Loucy (cell line): Measurements from ENCODE around the gene PFDN1.

Experiments used
- H2AFZ ChIP-seq: fragments of 200-600 bp; sonication (generic); 2 replicates; pipeline ENCODE4 v1.6.0; 2016; ENCODE audit warnings: antibody characterized with exemption, mild to moderate bottlenecking, low read length, moderate library complexity
- H3F3A ChIP-seq: fragments of 200-600 bp; 2 replicates; pipeline ENCODE4 v1.6.0; 2016; ENCODE audit warnings: antibody characterized with exemption, low read depth, mild to moderate bottlenecking
- H3K27me3 ChIP-seq: fragments of 200-600 bp; sonication (generic); 2 replicates; pipeline ENCODE4 v1.6.1; 2014; ENCODE audit warnings: low read length, mild to moderate bottlenecking; ENCODE audit not compliant: insufficient read depth, poor library complexity, severe bottlenecking
- H3K36me3 ChIP-seq: fragments of 200-600 bp; sonication (generic); 2 replicates; pipeline ENCODE4 v1.6.1; 2016; ENCODE audit warnings: low read length; ENCODE audit not compliant: insufficient read depth
- H3K4me1 ChIP-seq: fragments of 200-600 bp; sonication (generic); 2 replicates; pipeline ENCODE4 v1.5.1; 2014; ENCODE audit warnings: low read length, mild to moderate bottlenecking; ENCODE audit not compliant: insufficient read depth, poor library complexity, severe bottlenecking
- H3K4me2 ChIP-seq: fragments of 200-600 bp; sonication (generic); 2 replicates; pipeline ENCODE4 v1.6.0; 2014; ENCODE audit warnings: antibody characterized with exemption, low read length, low read depth, mild to moderate bottlenecking; ENCODE audit not compliant: poor library complexity, severe bottlenecking
- H3K4me3 ChIP-seq: fragments of 200-600 bp; sonication (generic); 2 replicates; pipeline ENCODE4 v1.5.1; 2014; ENCODE audit warnings: low read length, mild to moderate bottlenecking, mixed read lengths; ENCODE audit not compliant: poor library complexity, severe bottlenecking
- H3K79me2 ChIP-seq: fragments of 200-600 bp; sonication (generic); 2 replicates; pipeline ENCODE4 v1.6.1; 2014; ENCODE audit warnings: low read length; ENCODE audit not compliant: insufficient read depth
- H3K9ac ChIP-seq: fragments of 200-600 bp; sonication (generic); 2 replicates; pipeline ENCODE4 v1.6.0; 2014; ENCODE audit warnings: mild to moderate bottlenecking, low read depth, low read length, moderate library complexity; ENCODE audit not compliant: poor library complexity, severe bottlenecking
- H3K9me2 ChIP-seq: fragments of 200-600 bp; sonication (generic); replicated peaks from 2 replicates; pipeline ENCODE4 v1.6.1; 2016; ENCODE audit warnings: low read depth, low read length, mixed read lengths
- H3K9me3 ChIP-seq: fragments of 200-600 bp; sonication (generic); 2 replicates; pipeline ENCODE4 v1.6.1; 2014; ENCODE audit warnings: mild to moderate bottlenecking, antibody characterized with exemption, low read length, low read depth; ENCODE audit not compliant: insufficient read depth
- H4K20me1 ChIP-seq: fragments of 200-600 bp; sonication (generic); 2 replicates; pipeline ENCODE4 v1.6.0; 2014; ENCODE audit warnings: antibody characterized with exemption, low read length, mild to moderate bottlenecking; ENCODE audit not compliant: insufficient read depth, poor library complexity, severe bottlenecking
- CTCF ChIP-seq: fragments of 200-600 bp; sonication (generic); conservative IDR thresholded peaks from 2 replicates; pipeline ENCODE4 v1.5.1; 2014; ENCODE audit warnings: mild to moderate bottlenecking, antibody characterized with exemption, low read length
- EZH2phosphoT487 ChIP-seq: fragments of 200-600 bp; IDR thresholded peaks from 2 replicates; pipeline ENCODE4 v1.6.1; 2018; ENCODE audit warnings: antibody characterized with exemption, mild to moderate bottlenecking, moderate library complexity, borderline replicate concordance

PFDN1 gene

GRCh38 chr5:140253985-140254384 lies 48.9 kb downstream of the PFDN1 start:
- peaks cover 26% of the 10 kb centered on the region for H3K79me2 ChIP-seq
- peaks cover 25% of the 10 kb centered on the region; the same call in 1 of the 2 replicates for H3K36me3 ChIP-seq
- H3K4me1 ChIP-seq: peaks cover 15% of the 10 kb centered on the region
- no peaks in the 10 kb centered on the region for H3F3A ChIP-seq
- H2AFZ ChIP-seq: no peak overlapping the region
- no peak overlapping the region for H3K4me3 ChIP-seq
- no peak for TF ChIP-seq CTCF
- TF ChIP-seq EZH2phosphoT487: no peak
- H4K20me1 ChIP-seq: peaks cover 7% of the 10 kb centered on the region
- H3K9ac ChIP-seq: no peak overlapping the region
- H3K27me3 ChIP-seq: no peaks in the 10 kb centered on the region
- H3K4me2 ChIP-seq: no peak overlapping the region
- no peaks in the 10 kb centered on the region for H3K9me3 ChIP-seq
- H3K9me2 ChIP-seq: no peaks in the 10 kb centered on the region

GRCh38 chr5:140252470-140253126 lies 50.3 kb downstream of the PFDN1 start:
- H3K9me3 ChIP-seq: no peaks in the 10 kb centered on the region
- H3K27me3 ChIP-seq: no peaks in the 10 kb centered on the region
- peaks cover 7% of the 10 kb centered on the region for H4K20me1 ChIP-seq
- TF ChIP-seq CTCF: no peak
- TF ChIP-seq EZH2phosphoT487: no peak
- peaks cover 15% of the 10 kb centered on the region; the same call in 1 of the 2 replicates for H3K36me3 ChIP-seq
- H3K9me2 ChIP-seq: no peaks in the 10 kb centered on the region
- H3K4me2 ChIP-seq: no peak overlapping the region
- H3K4me1 ChIP-seq: peaks cover 15% of the 10 kb centered on the region
- H2AFZ ChIP-seq: no peak overlapping the region
- no peaks in the 10 kb centered on the region for H3F3A ChIP-seq
- H3K9ac ChIP-seq: no peak overlapping the region
- H3K4me3 ChIP-seq: no peak overlapping the region
- peaks cover 26% of the 10 kb centered on the region for H3K79me2 ChIP-seq

GRCh38 chr5:140251527-140251973 lies 51.4 kb downstream of the PFDN1 start:
- no peaks in the 10 kb centered on the region for H3K27me3 ChIP-seq
- peaks cover 7% of the 10 kb centered on the region for H4K20me1 ChIP-seq
- no peak overlapping the region for H3K9ac ChIP-seq
- H3F3A ChIP-seq: no peaks in the 10 kb centered on the region
- H3K9me3 ChIP-seq: no peaks in the 10 kb centered on the region
- H3K4me1 ChIP-seq: peaks cover 15% of the 10 kb centered on the region
- H3K4me3 ChIP-seq: no peak overlapping the region
- H3K4me2 ChIP-seq: peak overlapping the region; percentile 1
- no peak overlapping the region for H2AFZ ChIP-seq
- no peak for TF ChIP-seq EZH2phosphoT487
- TF ChIP-seq CTCF: no peak
- H3K36me3 ChIP-seq: peaks cover 14% of the 10 kb centered on the region; the same call in 1 of the 2 replicates
- H3K79me2 ChIP-seq: peaks cover 26% of the 10 kb centered on the region
- H3K9me2 ChIP-seq: no peaks in the 10 kb centered on the region
